H7 (cell line): ENCODE results near the gene CD274. TPM values are rescaled to one million over a fixed set of nuclear protein-coding genes. Genes with fewer than 3 reads are reported as not detected.
"Not testable (repeated sequence)": the region's sequence is repeated elsewhere in the genome, so short reads cannot be mapped to it uniquely, and the experiment has no call there.

Experiments
- DNase-seq: peaks from one replicate; pipeline ENCODE4 v3.0.0; 2012
- H3K27me3 ChIP-seq: 2 replicates; pipeline ENCODE4 v1.6.0; 2011; ENCODE audit warnings: mild to moderate bottlenecking, low read length; ENCODE audit not compliant: control insufficient read depth, insufficient read depth
- H3K36me3 ChIP-seq: replicated peaks from 2 replicates; pipeline ENCODE4 v1.5.1; 2011; ENCODE audit warnings: low read length; ENCODE audit not compliant: control insufficient read depth, insufficient read depth
- H3K4me3 ChIP-seq: 2 replicates; pipeline ENCODE4 v1.5.1; 2011; ENCODE audit warnings: low read depth, mild to moderate bottlenecking, control low read depth, low read length, moderate library complexity; ENCODE audit not compliant: insufficient read depth
- total RNA-seq: library from RNA; depleted of rRNA; stranded (reverse); fragments of >200 nt; shearing (Covaris generic); gene quantifications from 2 replicates; pipeline ENCODE4 v1.2.3, GENCODE V29; 2014

The CD274 gene
- total RNA-seq, 1 experiment from 2014 or later = not detected

GRCh38 chr9:5468850-5469249 is 18.5 kb downstream of the CD274 start:
- no peaks in the 10 kb centered on the region for H3K36me3 ChIP-seq
- H3K4me3 ChIP-seq = no peak overlapping the region
- no peaks in the 10 kb centered on the region for H3K27me3 ChIP-seq
- no peak for DNase-seq

GRCh38 chr9:5470122-5470521 is 19.8 kb downstream of the CD274 start:
- Histone ChIP-seq H3K27me3 (no peaks in the 10 kb centered on the region), H3K36me3 (no peaks in the 10 kb centered on the region), H3K4me3 (no peak overlapping the region)
- DNase-seq = no peak

GRCh38 chr9:5470816-5471215 is 20.5 kb downstream of the CD274 start:
- DNase-seq = no peak
- Histone ChIP-seq H3K36me3 (no peaks in the 10 kb centered on the region), H3K4me3 (no peak overlapping the region), H3K27me3 (no peaks in the 10 kb centered on the region)

GRCh38 chr9:5475611-5476010 is 25.3 kb downstream of the CD274 start:
- not testable (repeated sequence) for H3K27me3 ChIP-seq, H3K4me3 ChIP-seq, H3K36me3 ChIP-seq, DNase-seq

GRCh38 chr9:5478206-5478605 is 27.9 kb downstream of the CD274 start:
- Histone ChIP-seq H3K4me3 (no peak overlapping the region), H3K36me3 (no peaks in the 10 kb centered on the region)

DNA sequence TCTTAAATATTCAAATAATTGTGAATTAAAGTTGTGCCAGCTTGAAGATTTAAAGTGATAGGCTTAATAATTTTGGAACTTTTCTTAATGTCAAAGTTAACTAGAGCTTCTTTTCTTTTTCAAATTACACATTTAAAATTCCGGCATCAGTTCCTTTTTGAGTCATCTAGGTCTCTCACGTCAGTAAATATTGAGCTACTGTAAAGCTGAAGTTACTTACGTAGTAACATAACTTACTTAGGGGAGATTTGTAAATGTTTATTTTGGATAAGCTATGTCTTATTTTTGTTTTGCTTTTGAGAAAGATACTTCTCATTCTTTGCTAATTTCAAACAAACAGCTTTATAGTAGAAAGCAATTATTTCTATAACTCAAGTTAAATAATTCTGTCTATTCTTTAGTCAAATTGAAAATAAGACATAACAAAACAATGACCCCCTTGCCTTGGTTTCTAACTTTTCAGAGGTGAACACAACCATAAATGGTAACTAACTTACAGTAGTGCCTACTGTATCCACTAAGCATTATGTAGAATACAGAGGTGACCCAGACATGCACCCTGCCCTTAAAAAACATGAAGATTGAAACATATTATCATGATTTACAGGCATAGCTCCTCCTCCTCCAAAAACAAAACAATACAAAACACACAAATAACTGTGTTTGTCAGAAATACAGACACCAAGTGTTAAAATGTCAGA is 29.8 kb downstream of the CD274 start:
- H3K36me3 ChIP-seq = no peaks in the 10 kb centered on the region
- H3K4me3 ChIP-seq = no peak overlapping the region
- DNase-seq = no peak
- H3K27me3 ChIP-seq = no peaks in the 10 kb centered on the region

More at GRCh38 chr9:5478206-5478605, 27.9 kb downstream of the CD274 start:
- H3K27me3 ChIP-seq = no peaks in the 10 kb centered on the region
- DNase-seq = no peak

- H3K36me3 ChIP-seq = no peaks in the 10 kb centered on the region
- no peak overlapping the region for H3K4me3 ChIP-seq
- H3K27me3 ChIP-seq = no peaks in the 10 kb centered on the region
- DNase-seq = no peak
Observed at GRCh38 chr9:5480919-5481318, 30.6 kb downstream of the CD274 start.

DNA sequence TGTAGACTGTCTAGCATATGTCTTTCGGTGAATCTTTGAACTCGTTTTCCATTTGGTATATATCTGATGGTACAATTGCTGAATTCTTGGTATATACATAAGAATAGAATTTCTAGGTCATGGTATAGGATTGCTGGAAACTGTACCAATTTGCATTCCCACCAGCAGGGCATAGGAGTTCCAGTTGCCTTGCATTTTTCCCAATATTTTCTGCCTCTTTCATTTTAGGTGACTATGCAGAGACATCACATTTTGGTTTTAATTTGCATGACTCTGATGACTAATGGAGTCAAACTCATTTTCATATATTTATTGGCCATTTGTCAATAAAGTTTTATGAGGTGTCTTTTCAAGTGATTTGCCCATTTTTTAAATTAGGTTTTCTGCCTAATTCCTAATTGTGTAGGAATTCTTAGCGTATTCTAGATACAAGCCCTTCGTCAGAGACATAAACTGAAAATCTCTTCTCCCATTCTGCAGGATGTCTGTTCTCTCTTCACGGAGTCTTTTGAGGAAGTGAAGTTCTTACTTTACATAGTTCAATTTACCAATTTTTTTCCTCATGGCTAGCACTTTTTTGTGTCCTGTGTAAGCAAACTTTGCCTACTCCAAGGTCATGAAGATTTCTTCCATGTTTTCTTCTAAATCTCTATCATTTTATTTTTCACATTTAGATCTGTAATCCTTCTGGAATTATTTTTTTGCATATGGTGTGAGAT is 31.1 kb downstream of the CD274 start:
- no peaks in the 10 kb centered on the region for H3K27me3 ChIP-seq
- DNase-seq = no peak
- no peak overlapping the region for H3K4me3 ChIP-seq
- no peaks in the 10 kb centered on the region for H3K36me3 ChIP-seq

DNA sequence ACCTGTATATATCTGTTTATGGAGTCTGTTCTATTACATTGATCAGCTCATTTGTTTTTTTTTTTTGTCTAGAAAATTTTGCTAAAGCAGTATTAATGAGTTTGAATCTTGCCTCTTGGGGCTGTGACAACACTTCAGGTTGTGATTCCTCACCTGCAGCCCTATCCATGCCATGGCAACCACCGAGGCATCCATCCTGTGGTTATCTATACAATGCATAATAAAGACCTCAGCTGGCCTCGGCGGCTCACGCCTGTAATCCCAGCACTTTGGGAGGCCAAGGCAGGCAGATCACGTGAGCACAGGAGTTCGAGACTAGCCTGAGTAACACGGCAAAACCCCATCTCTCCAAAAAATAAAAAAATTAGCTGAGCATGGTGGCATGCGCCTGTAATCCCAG is 31.9 kb downstream of the CD274 start:
- Histone ChIP-seq H3K27me3 (no peaks in the 10 kb centered on the region), H3K36me3 (no peaks in the 10 kb centered on the region), H3K4me3 (no peak overlapping the region)
- DNase-seq = peak; percentile 42

- Histone ChIP-seq H3K4me3 (no peak overlapping the region), H3K27me3 (no peaks in the 10 kb centered on the region), H3K36me3 (no peaks in the 10 kb centered on the region)
- no peak for DNase-seq
Observed at GRCh38 chr9:5483306-5483705, 33.0 kb downstream of the CD274 start.

- no peak for DNase-seq
Observed at GRCh38 chr9:5485378-5486085, 35.2 kb downstream of the CD274 start.

GRCh38 chr9:5486988-5487387 is 36.6 kb downstream of the CD274 start:
- H3K4me3 ChIP-seq = no peak overlapping the region
- H3K27me3 ChIP-seq = no peaks in the 10 kb centered on the region
- DNase-seq = no peak
- no peaks in the 10 kb centered on the region for H3K36me3 ChIP-seq

More at GRCh38 chr9:5485378-5486085, 35.2 kb downstream of the CD274 start:
- no peaks in the 10 kb centered on the region for H3K36me3 ChIP-seq
- no peaks in the 10 kb centered on the region for H3K27me3 ChIP-seq
- H3K4me3 ChIP-seq = no peak overlapping the region

DNA sequence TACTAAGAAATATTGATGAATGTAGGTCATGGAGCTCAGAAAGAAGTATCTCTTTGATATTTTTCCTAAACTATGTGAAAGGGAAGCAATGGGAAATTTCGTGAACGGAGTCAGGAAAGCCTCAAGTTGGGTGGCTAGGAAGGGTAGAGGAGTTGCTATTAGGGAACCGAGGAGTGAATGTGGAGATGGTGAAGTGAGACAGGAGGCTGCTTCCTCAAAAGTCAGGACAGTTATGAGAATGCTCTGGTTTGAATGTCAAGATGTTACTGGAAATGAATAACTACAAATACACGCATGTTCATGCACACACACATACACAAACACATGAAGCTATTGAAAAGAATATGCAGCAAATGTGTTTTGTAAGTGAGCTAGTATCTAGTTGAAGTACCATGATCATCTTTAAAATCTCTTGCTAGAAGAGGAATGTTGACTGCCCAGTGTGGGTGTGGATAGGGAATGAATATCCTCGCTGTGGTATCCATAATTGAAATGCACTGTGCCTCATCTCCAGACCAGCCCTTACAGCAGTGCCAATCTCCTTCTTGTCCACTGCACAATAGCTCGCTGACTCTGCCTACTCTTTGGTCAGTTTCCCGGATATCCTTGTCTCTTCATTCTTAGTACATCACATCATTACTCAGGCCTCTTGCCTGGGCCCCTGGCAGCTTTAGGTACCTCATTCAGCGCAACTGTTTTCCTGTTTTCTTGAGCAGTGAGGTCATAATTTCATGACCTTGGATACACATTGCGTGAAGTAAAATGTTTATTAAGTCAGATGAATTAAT is 38.1 kb downstream of the CD274 start:
- Histone ChIP-seq H3K36me3 (no peaks in the 10 kb centered on the region), H3K27me3 (no peaks in the 10 kb centered on the region)
- no peak for DNase-seq

More for the DNA sequence above, 38.1 kb downstream of the CD274 start:
- H3K4me3 ChIP-seq = no peak overlapping the region
